WERI-Rb-1 (cell line): ENCODE results near the gene SMC6.
A peak's percentile ranks its signal among the peaks of the same experiment; 100 is the strongest.

Source experiments
- DNase-seq: peaks from one replicate; pipeline ENCODE4 v3.0.0-alpha.2; 2020
- H3K27ac ChIP-seq: fragments of 250-450 bp; sonication (Bioruptor Pico); 2 replicates; pipeline ENCODE4 v1.5.1; 2020; ENCODE audit warnings: mild to moderate bottlenecking, moderate library complexity
- H3K27me3 ChIP-seq: fragments of 250-450 bp; sonication (Bioruptor Pico); 2 replicates; pipeline ENCODE4 v1.5.1; 2021; ENCODE audit warnings: mild to moderate bottlenecking, low read depth, moderate library complexity; ENCODE audit not compliant: insufficient read depth, severe bottlenecking
- H3K36me3 ChIP-seq: fragments of 250-450 bp; sonication (Bioruptor Pico); 2 replicates; pipeline ENCODE4 v1.5.1; 2020; ENCODE audit warnings: mild to moderate bottlenecking, moderate library complexity
- H3K4me3 ChIP-seq: 2 replicates; pipeline ENCODE4 v1.5.1; 2011; ENCODE audit warnings: low read depth, mild to moderate bottlenecking, control low read depth, low read length
- H3K9me3 ChIP-seq: fragments of 250-450 bp; sonication (Bioruptor Pico); 2 replicates; pipeline ENCODE4 v1.5.1; 2021; ENCODE audit warnings: mild to moderate bottlenecking, moderate library complexity; ENCODE audit not compliant: severe bottlenecking
- TF ChIP-seq, protein P1 (sequence below): IDR thresholded peaks from 2 replicates; pipeline ENCODE4 v1.5.1; 2011; ENCODE audit warnings: low read depth, mild to moderate bottlenecking, control low read depth, inconsistent platforms, low read length

The SMC6 gene

DNA sequence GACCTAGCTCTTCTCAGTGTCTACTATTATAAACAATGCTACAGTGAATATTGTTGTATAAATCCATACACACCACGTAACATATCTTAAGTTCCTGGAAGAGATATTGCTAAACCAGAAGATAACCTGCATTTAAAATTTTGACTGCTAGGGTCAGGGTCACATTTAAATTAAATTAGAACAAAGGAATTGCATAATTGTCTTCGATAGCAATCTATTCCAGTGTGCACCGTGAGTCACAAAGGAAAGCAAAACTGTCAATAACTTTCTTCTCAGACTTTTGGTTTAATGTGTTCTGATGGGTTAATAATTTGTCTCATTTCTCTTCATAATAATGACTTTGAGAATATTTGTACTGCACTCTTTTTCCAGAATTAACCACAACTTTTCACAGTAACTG is 4.5 kb upstream of the SMC6 start:
- peaks cover 26% of the 10 kb centered on the region for H3K36me3 ChIP-seq
- H3K9me3 ChIP-seq = no peaks in the 10 kb centered on the region
- TF ChIP-seq, protein P1, sequence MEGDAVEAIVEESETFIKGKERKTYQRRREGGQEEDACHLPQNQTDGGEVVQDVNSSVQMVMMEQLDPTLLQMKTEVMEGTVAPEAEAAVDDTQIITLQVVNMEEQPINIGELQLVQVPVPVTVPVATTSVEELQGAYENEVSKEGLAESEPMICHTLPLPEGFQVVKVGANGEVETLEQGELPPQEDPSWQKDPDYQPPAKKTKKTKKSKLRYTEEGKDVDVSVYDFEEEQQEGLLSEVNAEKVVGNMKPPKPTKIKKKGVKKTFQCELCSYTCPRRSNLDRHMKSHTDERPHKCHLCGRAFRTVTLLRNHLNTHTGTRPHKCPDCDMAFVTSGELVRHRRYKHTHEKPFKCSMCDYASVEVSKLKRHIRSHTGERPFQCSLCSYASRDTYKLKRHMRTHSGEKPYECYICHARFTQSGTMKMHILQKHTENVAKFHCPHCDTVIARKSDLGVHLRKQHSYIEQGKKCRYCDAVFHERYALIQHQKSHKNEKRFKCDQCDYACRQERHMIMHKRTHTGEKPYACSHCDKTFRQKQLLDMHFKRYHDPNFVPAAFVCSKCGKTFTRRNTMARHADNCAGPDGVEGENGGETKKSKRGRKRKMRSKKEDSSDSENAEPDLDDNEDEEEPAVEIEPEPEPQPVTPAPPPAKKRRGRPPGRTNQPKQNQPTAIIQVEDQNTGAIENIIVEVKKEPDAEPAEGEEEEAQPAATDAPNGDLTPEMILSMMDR = no peak
- H3K27me3 ChIP-seq = no peaks in the 10 kb centered on the region
- DNase-seq = no peak
- no peak overlapping the region for H3K27ac ChIP-seq
- no peak overlapping the region for H3K4me3 ChIP-seq

DNA sequence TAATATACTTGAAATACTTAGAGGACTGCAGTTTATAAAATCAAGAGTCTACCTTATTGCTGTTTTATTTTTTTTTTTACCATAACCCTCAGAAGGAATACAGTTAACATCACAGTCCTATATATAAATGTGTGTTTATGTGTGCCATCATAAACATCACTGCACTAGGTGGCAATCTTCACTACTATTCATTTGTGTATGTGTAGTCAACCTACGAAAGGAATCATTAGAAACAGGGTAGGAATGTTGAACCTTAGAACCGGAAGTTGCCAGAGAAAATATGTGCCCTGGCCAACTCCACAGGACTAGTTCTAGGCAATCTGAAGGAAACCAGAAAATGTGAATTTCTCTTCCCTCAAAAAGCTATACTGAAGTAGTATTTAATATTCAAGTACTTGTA is 3.7 kb upstream of the SMC6 start:
- peaks cover 22% of the 10 kb centered on the region for H3K36me3 ChIP-seq
- H3K4me3 ChIP-seq = no peak overlapping the region
- H3K27ac ChIP-seq = no peak overlapping the region
- no peak for DNase-seq
- TF ChIP-seq, protein P1 = no peak
- H3K27me3 ChIP-seq = no peaks in the 10 kb centered on the region
- H3K9me3 ChIP-seq = no peaks in the 10 kb centered on the region

DNA sequence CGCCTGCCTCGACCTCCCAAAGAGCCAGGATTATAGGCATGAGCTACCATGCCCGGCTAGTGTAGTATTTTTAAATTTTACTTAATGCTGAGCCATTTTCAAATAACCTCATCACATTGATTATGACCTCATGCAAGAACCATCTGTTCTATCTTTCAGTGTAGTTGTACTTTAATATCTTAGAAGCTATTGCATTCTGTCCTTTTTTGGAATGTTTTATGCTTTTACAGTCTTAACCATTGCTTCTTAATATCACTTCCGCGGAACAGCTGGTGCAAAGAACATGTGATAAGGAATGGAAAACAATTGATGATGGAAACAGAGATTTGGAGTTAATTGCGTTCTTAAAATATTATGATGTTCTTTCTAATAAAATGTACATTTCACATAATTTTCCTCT is 3.1 kb upstream of the SMC6 start:
- H3K27ac ChIP-seq = peak overlapping the region; percentile 17
- H3K4me3 ChIP-seq = no peak overlapping the region; the same call in 1 of the 2 replicates
- H3K36me3 ChIP-seq = peaks cover 19% of the 10 kb centered on the region

DNA sequence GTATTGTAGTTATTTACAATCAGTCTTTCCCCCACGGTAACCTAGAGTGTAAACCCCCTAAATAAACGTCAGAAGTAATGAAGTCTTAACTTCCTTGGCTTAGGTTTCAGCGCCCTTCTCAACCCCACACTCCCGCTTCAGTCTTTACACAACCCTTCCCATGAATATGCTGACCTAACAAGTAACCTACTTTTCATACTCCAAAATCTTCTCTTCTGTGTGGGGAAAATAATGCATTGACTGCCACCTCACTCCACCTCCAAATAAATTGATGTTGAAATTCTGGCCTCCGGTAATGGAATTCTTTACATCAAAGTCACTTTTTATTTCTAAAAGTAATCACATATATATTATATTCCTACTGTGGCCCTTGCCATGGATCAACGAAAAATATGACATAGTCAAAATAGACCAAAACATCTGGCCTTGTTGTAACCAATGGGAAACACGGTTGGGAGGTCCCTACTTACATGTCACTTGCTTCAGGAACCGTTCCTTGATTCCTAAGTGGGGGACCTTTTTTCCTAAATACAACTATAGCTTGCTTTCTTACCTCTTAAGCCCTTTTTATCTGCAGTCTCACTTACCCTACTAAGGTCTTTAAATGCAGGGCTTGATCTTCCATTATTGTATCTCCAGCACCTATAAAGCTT is 1.3 kb upstream of the SMC6 start:
- DNase-seq = no peak

More for the DNA sequence above, 3.1 kb upstream of the SMC6 start:
- TF ChIP-seq, protein P1 = no peak
- DNase-seq = no peak
- Histone ChIP-seq H3K9me3 (no peaks in the 10 kb centered on the region), H3K27me3 (no peaks in the 10 kb centered on the region)

DNA sequence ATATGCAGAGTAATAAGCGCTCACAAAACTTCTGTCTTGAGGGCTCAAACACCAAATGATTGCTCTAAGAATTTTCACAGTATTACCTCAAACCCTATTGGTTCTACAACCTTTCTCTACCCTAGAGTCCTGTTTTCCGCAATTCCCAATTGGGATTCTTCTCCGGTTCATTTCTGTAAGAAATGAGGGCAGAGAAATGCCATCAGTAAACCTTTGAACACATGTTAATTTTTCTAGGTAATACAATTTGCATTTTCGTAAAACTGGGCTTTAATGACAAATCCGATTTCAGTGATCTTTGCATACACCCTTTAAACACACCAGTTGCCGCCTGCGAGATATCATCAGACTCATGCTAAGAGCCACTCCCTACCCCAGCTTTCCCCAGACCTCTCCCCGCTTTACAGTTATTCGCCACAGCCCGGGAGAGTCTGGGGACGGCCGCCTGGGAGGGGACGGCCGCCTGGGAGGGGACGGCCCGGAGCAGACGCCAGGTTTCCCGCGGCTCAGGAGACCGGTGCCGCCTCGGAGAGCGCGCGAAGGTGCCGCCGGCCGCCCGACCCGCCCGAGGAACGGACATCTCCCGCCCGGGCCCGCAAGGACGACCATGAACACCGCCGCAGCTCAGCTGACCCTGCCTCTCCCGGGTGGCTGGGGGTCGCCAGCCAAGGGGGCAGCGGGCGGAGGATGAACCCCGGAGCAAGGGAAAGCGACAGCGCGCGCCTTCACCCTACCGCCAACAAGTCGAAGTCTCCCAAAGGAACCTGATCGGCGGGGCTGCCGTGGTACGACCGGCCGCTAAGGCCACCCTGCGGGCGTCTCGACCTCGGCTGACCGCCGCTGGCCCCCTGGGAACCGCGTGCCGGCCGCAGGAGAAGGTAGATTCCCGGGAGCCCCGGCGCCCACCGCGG is 463 bp downstream of the SMC6 start:
- TF ChIP-seq, protein P1 = no peak
- Histone ChIP-seq H3K27me3 (no peaks in the 10 kb centered on the region), H3K27ac (peak overlapping the region; percentile 98), H3K9me3 (no peaks in the 10 kb centered on the region), H3K36me3 (peaks cover 13% of the 10 kb centered on the region), H3K4me3 (peak overlapping the region; percentile 91)
- peak; percentile 62 for DNase-seq

More for the DNA sequence above, 1.3 kb upstream of the SMC6 start:
- Histone ChIP-seq H3K36me3 (peaks cover 11% of the 10 kb centered on the region), H3K27me3 (no peaks in the 10 kb centered on the region), H3K4me3 (peak overlapping the region; percentile 91), H3K27ac (peak overlapping the region; percentile 98), H3K9me3 (no peaks in the 10 kb centered on the region)
- TF ChIP-seq, protein P1 = no peak
